Amygdala (tissue), 56 donors: ENCODE measurements around the gene HEATR9.
"Not testable (repeated sequence)": the region's sequence is repeated elsewhere in the genome, so short reads cannot be mapped to it uniquely, and the experiment has no call there.

Source experiments
- DNase-seq, 56 donors: peaks; one replicate each; lab custom pipeline; 2025; lab: John Stamatoyannopoulos, UW

The HEATR9 gene

GRCh38 chr17:35868737-35869136, at the start of gene HEATR9:
TSS of gene HEATR9 (minus strand) at chr17:35868891. CDS start at chr17:35868742, 149 bp downstream.
- no peak for DNase-seq

- DNase-seq, result no peak
Observed at GRCh38 chr17:35917519-35918213, 49.0 kb upstream of the HEATR9 start.

GRCh38 chr17:35915153-35915964, 46.7 kb upstream of the HEATR9 start:
- no peak for DNase-seq

GRCh38 chr17:35914354-35914753, 45.7 kb upstream of the HEATR9 start:
- no peak for DNase-seq

GRCh38 chr17:35913609-35914008, 44.9 kb upstream of the HEATR9 start:
- DNase-seq, result no peak

- DNase-seq, result no peak
Observed at GRCh38 chr17:35912942-35913341, 44.3 kb upstream of the HEATR9 start.

- DNase-seq, result no peak
Observed at GRCh38 chr17:35912339-35912912, 43.7 kb upstream of the HEATR9 start.

GRCh38 chr17:35909408-35909807, 40.7 kb upstream of the HEATR9 start:
- DNase-seq, result no peak

GRCh38 chr17:35907691-35908090, 39.0 kb upstream of the HEATR9 start:
- no peak for DNase-seq

GRCh38 chr17:35906926-35907637, 38.4 kb upstream of the HEATR9 start:
- DNase-seq, result no peak

- DNase-seq, result no peak
Observed at GRCh38 chr17:35906191-35906925, 37.7 kb upstream of the HEATR9 start.

GRCh38 chr17:35903451-35903850, 34.8 kb upstream of the HEATR9 start:
- no peak for DNase-seq

GRCh38 chr17:35901631-35902175, 33.0 kb upstream of the HEATR9 start:
- no peak for DNase-seq

GRCh38 chr17:35900708-35901480, 32.2 kb upstream of the HEATR9 start:
- no peak for DNase-seq

- DNase-seq, result no peak
Observed at GRCh38 chr17:35900280-35900679, 31.6 kb upstream of the HEATR9 start.

- DNase-seq, result no peak
Observed at GRCh38 chr17:35898283-35899070, 29.8 kb upstream of the HEATR9 start.

- DNase-seq, result not testable (repeated sequence)
Observed at GRCh38 chr17:35897772-35898171, 29.1 kb upstream of the HEATR9 start.
